Measurements from ENCODE around the gene CHSY3.

The CHSY3 gene

DNA sequence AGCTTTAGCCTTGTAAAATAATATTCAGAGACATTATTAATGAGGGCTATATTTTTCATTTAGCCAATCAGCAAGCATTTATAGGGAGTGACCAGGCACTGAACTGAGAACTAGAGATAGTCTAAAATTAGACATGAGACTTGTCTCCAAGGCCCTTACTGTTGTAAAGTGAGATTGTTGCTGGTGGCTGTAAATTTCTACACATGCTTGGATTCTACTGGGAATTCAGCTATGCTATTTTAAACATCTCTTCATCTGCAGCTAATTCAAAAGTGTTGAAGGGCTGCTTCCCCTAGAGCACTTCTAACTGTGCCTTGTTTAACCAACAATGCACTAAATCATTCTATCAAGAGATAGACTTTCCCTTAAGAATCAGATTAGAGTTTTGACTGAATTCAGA is 67.4 kb downstream of the CHSY3 start:
- Histone ChIP-seq H3K79me2 (no peaks in the 10 kb centered on the region), H3K4me2 (ENCODE audit: low read length) (no peak overlapping the region), H3K9ac (no peak overlapping the region), H3K27me3 (ENCODE audit: control insufficient read depth, insufficient read depth, low read length) (no peaks in the 10 kb centered on the region), H3K36me3 (ENCODE audit: control insufficient read depth, insufficient read depth, low read length) (no peaks in the 10 kb centered on the region), H3K27ac (no peak overlapping the region), H3K9me3 (ENCODE audit: control insufficient read depth, low read length) (no peaks in the 10 kb centered on the region), H3K4me3 (ENCODE audit: low read depth, low read length) (no peak overlapping the region), H3K4me1 (no peaks in the 10 kb centered on the region), H2AFZ (no peak overlapping the region)
- TF ChIP-seq, protein P1, sequence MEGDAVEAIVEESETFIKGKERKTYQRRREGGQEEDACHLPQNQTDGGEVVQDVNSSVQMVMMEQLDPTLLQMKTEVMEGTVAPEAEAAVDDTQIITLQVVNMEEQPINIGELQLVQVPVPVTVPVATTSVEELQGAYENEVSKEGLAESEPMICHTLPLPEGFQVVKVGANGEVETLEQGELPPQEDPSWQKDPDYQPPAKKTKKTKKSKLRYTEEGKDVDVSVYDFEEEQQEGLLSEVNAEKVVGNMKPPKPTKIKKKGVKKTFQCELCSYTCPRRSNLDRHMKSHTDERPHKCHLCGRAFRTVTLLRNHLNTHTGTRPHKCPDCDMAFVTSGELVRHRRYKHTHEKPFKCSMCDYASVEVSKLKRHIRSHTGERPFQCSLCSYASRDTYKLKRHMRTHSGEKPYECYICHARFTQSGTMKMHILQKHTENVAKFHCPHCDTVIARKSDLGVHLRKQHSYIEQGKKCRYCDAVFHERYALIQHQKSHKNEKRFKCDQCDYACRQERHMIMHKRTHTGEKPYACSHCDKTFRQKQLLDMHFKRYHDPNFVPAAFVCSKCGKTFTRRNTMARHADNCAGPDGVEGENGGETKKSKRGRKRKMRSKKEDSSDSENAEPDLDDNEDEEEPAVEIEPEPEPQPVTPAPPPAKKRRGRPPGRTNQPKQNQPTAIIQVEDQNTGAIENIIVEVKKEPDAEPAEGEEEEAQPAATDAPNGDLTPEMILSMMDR (IDR thresholded peaks at IDR 0.05): no peak

DNA sequence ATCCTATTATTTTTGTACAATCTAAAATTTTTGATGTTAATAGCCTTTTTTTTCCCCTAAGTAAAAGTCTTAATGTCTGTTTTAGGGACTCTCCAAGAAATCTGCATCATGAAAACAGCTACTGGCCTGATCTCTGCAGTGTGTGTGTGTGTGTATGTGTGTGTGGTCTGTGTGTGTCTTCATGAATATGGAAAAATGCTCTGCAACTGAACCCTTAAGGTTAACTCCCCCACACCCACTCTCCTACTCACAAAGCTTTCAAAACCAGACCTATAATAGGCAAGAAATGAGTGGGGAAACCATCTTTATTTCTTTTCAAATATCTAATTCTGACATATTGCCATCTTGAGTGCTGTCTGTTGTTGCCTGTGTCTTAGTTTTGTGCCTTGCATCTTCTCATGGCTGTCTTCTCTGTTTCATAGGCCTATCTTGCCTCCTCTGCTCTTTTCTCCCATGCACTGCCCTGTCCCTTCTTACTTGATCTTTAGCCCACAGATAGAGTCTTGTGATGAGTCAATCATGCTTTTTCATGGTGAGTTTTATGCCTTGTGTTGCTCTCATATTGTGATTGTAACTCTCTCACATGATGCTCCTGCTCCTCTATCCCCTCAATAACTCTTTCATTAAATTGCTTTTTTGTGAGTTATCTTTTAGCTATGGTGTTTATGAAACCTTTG is 68.3 kb downstream of the CHSY3 start:
- Histone ChIP-seq H2AFZ (no peak overlapping the region), H3K36me3 (ENCODE audit: control insufficient read depth, insufficient read depth, low read length) (no peaks in the 10 kb centered on the region), H3K27me3 (ENCODE audit: control insufficient read depth, insufficient read depth, low read length) (no peaks in the 10 kb centered on the region), H3K4me1 (no peaks in the 10 kb centered on the region), H3K9ac (no peak overlapping the region), H3K79me2 (no peaks in the 10 kb centered on the region), H3K9me3 (ENCODE audit: control insufficient read depth, low read length) (no peaks in the 10 kb centered on the region), H3K4me3 (ENCODE audit: low read depth, low read length) (no peak overlapping the region), H3K27ac (no peak overlapping the region), H3K4me2 (ENCODE audit: low read length) (no peak overlapping the region)
- TF ChIP-seq, protein P1 (IDR thresholded peaks at IDR 0.05): no peak

DNA sequence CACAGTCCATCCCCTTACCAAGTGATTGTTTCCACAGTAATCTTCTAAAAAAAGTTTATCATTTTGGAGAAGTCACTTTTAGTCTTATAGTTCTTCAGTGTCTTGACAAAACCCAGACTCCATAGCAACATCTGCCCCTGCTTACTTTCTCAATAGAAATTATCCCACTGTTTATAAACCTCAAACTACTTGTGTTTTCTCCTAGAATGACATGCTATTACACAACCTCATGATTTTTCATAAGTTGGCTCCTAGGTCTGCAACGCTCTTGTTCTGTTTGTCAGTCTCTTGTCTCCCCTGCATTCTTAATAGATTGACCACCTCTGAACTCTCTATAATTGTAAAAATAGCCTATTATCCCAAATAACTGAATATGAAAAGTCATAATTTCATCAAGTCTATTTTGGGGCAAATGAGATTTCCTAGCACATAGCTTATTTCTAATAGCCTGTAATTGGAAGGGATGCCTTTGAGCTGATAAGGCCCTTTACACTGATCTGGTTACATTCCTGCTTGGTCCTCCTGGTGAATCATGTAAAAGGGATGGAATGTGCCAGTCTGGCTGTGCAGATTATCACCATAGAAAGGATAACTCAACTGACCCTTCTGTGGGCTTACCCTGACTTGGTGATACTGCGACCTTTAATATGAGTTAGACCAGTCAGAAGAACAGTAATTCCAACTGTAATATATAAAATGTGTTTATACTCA is 69.6 kb downstream of the CHSY3 start:
- no peaks in the 10 kb centered on the region for H3K27me3 ChIP-seq (ENCODE audit: control insufficient read depth, insufficient read depth, low read length)
- H3K4me1 ChIP-seq: no peaks in the 10 kb centered on the region
- TF ChIP-seq, protein P1 (IDR thresholded peaks at IDR 0.05): no peak
- H3K36me3 ChIP-seq (ENCODE audit: control insufficient read depth, insufficient read depth, low read length): no peaks in the 10 kb centered on the region
- no peaks in the 10 kb centered on the region for H3K9me3 ChIP-seq (ENCODE audit: control insufficient read depth, low read length)
- no peak overlapping the region for H3K4me2 ChIP-seq (ENCODE audit: low read length)
- no peaks in the 10 kb centered on the region for H3K79me2 ChIP-seq
- no peak overlapping the region for H3K27ac ChIP-seq
- H3K4me3 ChIP-seq (ENCODE audit: low read depth, low read length): no peak overlapping the region
- H2AFZ ChIP-seq: no peak overlapping the region
- no peak overlapping the region for H3K9ac ChIP-seq

DNA sequence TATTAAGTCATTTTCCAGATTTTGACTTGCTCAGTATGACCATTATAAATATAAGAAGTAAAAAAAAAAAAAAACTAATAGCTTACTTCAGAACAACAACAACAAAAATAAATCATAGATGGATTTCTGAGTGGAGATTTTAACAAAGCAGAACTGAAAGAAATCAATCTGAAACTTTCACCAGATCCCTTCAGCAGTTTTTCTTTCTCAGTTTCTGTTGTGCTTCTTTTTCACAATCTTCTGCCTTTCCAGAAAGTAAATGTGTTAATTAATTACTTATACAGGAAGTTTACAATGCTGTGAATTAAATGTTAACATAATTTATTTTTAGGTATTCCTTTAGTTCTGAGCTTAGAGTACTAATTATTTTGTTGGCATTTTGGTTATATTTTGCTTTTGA is 73.5 kb downstream of the CHSY3 start:
- H3K27me3 ChIP-seq (ENCODE audit: control insufficient read depth, insufficient read depth, low read length): no peaks in the 10 kb centered on the region
- H3K4me3 ChIP-seq (ENCODE audit: low read depth, low read length): no peak overlapping the region
- H3K9me3 ChIP-seq (ENCODE audit: control insufficient read depth, low read length): no peaks in the 10 kb centered on the region
- TF ChIP-seq, protein P1 (IDR thresholded peaks at IDR 0.05): no peak
- H3K36me3 ChIP-seq (ENCODE audit: control insufficient read depth, insufficient read depth, low read length): no peaks in the 10 kb centered on the region
- no peak overlapping the region for H2AFZ ChIP-seq
- no peak overlapping the region for H3K4me2 ChIP-seq (ENCODE audit: low read length)
- no peaks in the 10 kb centered on the region for H3K79me2 ChIP-seq
- no peak overlapping the region for H3K9ac ChIP-seq
- H3K27ac ChIP-seq: no peak overlapping the region
- no peaks in the 10 kb centered on the region for H3K4me1 ChIP-seq
